ENCODE measurements around the gene PLPPR5.

Gene PLPPR5

DNA sequence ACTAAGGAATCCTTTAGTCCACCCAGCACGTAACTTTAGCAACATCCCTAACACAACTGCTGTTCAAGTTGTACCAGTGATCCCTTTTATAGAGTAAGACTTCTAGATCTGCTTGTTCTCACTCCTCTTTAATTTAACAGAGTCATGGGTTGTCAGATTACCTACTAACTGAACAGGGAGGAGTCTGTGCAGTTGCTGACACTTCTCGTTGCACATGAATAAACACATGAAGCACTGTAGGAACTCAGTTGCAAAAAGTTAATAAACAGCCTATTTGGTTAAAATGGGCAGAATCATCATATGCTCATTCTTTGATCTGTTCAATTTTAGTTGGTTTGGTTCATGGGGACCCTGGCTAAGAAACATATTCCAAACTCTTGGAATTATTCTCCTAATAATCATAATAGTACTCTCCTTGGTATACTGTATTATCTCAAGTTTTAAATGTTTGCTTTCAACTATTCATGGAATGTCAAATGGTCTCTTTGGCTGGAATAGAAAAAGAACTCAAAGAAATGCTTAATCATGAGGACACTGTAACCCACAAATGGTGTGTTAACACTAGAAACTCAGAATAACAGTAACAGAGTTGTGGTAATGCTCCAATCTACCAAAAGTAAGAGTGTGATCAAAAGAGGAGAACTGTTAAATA, 15.6 kb downstream of the PLPPR5 start:
- no peaks in the 10 kb centered on the region for H3K9me3 Mint-ChIP-seq
- no peaks in the 10 kb centered on the region for H3K36me3 Mint-ChIP-seq

DNA sequence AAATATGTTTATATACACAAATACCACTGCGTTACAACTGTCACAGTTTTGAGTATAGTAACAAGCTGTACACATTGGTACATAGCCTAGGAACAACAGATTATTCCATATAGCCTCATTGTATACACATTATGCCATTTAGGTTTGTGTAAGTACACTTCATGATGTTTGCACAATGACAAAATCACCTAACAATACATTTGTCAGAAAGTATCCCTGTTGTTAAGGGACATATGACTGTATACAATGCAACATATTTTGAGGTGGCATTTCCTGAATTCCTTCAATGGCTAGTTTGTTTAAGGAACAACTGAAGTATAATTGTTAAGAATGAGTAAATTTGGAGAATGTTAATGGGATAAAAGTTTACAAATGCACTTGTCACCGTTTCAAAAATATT, 19.0 kb downstream of the PLPPR5 start:
- Mint-ChIP-seq H3K4me3 (no peak overlapping the region), H3K36me3 (no peaks in the 10 kb centered on the region), H3K4me1 (no peaks in the 10 kb centered on the region), H3K9me3 (no peaks in the 10 kb centered on the region), H3K27ac (no peak overlapping the region)
- DNase-seq (ENCODE audit: low spot score in 2 of 2): no peak
- no peak for ATAC-seq

More for the DNA sequence above, 15.6 kb downstream of the PLPPR5 start:
- ATAC-seq (no peak), DNase-seq (ENCODE audit: low spot score in 2 of 2) (no peak)
- H3K4me3 Mint-ChIP-seq: no peak overlapping the region
- no peak overlapping the region for H3K27ac Mint-ChIP-seq
- peaks cover 6% of the 10 kb centered on the region for H3K4me1 Mint-ChIP-seq

DNA sequence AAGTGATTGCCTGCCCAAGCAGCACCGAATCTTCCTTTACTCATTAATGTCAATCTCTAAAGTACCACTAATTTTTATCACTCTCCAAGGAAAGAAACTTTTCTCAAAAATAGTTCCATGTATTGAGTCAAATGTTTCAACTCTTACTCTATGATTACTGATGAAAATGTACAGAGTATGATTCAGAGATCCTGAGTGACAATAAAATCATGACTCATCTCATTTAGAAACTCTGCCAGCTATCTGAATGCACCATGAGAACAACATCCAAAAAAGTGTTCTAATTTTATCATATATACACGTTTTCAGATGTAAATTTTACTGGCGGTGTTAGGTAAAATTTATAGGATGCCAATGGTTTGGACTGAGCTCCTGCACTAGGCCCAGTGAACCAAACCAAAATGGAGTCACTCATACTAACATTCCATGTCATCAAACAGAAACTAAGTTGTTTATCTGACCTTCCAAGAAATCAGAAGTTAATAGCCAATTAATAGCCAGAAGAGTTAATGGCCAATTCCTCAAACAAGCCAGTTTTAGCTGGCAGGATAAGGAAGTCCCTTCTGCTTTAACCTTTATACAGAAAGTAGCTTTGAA, 22.6 kb downstream of the PLPPR5 start:
- peak; percentile 68 for ATAC-seq
- H3K9me3 Mint-ChIP-seq: no peaks in the 10 kb centered on the region
- no peak overlapping the region for H3K27ac Mint-ChIP-seq
- H3K4me3 Mint-ChIP-seq: no peak overlapping the region
- H3K36me3 Mint-ChIP-seq: no peaks in the 10 kb centered on the region
- H3K4me1 Mint-ChIP-seq: no peaks in the 10 kb centered on the region
- DNase-seq (ENCODE audit: low spot score in 2 of 2): no peak

DNA sequence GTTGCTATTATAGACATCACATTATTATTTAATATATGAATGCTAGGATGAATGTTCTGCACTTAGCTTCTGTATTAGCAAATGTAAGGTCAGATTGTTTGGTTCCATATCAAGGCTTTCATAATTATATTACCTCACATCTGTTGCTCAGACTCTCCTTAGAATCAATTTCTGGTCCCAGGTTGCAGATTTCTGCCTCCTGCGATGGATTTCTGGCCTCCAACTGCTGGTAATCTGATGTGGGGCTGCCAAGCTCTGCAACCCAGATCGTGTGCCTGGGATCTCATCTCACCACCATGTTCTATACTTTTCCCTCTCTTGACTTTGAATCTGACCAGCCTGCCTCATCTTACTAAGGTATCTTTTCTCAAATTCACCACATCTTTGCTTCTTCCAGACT, 25.2 kb downstream of the PLPPR5 start:
- no peak overlapping the region for H3K4me3 Mint-ChIP-seq
- H3K36me3 Mint-ChIP-seq: no peaks in the 10 kb centered on the region
- H3K27ac Mint-ChIP-seq: no peak overlapping the region
- H3K4me1 Mint-ChIP-seq: no peaks in the 10 kb centered on the region
- H3K9me3 Mint-ChIP-seq: no peaks in the 10 kb centered on the region
- DNase-seq (ENCODE audit: low spot score in 2 of 2): no peak
- ATAC-seq: no peak

DNA sequence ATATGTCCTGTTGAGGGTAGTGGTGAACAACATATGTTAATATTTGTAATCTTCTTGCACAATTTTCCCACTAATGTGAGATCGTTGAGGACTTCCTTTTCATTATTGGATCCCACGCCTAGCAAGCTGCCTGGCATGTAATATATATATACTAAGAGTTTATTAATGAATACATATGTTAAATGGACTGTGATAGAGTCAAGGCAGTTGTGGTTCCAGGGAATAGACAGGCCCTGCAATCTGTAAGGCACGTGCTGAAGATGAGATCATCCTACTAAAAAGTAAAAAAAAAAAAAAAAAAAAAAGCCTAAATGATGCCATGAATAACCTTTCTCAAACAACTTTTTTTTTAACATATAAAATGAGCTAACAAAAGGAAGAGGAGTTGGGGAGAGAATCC, 28.9 kb downstream of the PLPPR5 start:
- DNase-seq (ENCODE audit: low spot score in 2 of 2) (no peak), ATAC-seq (no peak)
- Mint-ChIP-seq H3K9me3 (no peaks in the 10 kb centered on the region), H3K4me3 (no peak overlapping the region), H3K36me3 (no peaks in the 10 kb centered on the region), H3K4me1 (no peaks in the 10 kb centered on the region), H3K27ac (no peak overlapping the region)

DNA sequence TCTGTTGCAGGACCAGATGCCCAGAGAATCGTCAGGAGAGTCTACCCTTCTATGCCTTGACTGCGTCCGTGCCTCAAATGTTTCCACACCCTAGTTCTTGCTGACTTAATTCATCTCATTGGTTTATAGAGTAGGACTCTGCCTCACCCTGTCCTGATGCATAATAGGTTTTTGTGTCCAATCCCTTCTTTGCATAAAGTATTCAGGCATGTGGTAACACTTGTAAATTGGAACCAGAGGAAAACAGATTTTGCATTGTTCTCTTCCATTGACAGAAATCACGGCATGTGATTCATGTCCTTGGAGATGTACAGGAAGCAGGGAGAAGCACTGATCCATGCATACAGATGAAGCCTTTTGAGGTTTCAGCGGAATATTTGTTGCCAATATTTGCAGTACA, 29.5 kb downstream of the PLPPR5 start:
- no peak for DNase-seq (ENCODE audit: low spot score in 2 of 2)
- H3K27ac Mint-ChIP-seq: no peak overlapping the region
- H3K9me3 Mint-ChIP-seq: no peaks in the 10 kb centered on the region
- no peaks in the 10 kb centered on the region for H3K4me1 Mint-ChIP-seq
- no peak overlapping the region for H3K4me3 Mint-ChIP-seq
- H3K36me3 Mint-ChIP-seq: no peaks in the 10 kb centered on the region
- no peak for ATAC-seq

DNA sequence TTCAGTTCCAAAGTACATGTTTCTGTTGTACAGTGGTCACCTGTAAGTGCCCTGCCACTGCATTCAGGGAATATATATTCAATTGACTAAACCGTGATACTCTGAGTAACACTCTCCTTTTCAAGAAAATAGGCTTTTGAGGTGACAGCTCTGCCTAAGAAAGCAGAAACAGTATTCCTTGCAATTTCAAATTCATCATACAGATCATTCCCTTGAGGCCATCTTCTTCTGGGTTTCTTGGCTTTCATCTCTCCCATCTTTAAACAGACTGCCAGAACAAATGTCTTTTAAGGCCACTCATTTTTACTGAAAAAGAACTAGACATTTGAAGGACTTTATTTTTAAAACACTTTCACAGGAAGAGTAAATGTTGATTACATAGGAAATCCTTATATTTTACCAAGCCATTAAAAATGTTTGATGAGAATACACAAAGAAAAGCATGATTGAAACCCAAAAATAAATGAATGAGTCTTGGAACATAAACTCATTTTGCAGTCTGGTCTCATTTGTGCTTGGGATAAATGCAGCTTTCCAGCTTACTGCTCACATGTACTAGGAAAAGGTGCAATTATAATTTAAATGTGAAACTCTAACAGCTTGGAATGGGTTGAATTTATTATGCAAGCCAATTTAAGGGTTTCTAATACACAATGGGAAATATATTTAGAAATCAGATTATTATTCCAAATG, 34.7 kb downstream of the PLPPR5 start:
- no peaks in the 10 kb centered on the region for H3K36me3 Mint-ChIP-seq
- no peak overlapping the region for H3K27ac Mint-ChIP-seq
- no peak overlapping the region for H3K4me3 Mint-ChIP-seq
- DNase-seq (ENCODE audit: low spot score in 2 of 2): no peak
- no peaks in the 10 kb centered on the region for H3K4me1 Mint-ChIP-seq
- ATAC-seq: no peak
- H3K9me3 Mint-ChIP-seq: no peaks in the 10 kb centered on the region

DNA sequence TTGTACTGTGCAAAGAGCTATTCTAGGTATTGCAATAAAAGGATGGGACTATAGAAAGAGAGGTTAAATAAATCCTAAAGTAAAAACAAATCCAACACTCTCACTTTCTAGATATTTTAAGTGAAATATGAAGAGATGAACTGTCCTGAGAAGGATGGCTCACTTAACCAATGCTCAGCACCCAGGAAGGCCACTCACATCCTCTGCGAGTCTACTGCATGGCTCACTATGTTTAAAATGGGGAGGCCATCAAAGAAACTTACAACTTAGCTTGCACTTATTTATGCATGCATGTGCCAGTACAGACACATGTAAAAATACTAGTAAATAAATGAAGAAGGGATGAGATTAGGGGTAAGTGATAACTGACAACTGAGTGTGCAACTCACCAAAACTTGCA, 37.5 kb downstream of the PLPPR5 start:
- Mint-ChIP-seq H3K36me3 (no peaks in the 10 kb centered on the region), H3K4me3 (no peak overlapping the region), H3K27ac (no peak overlapping the region), H3K4me1 (no peaks in the 10 kb centered on the region), H3K9me3 (no peaks in the 10 kb centered on the region)
- DNase-seq (ENCODE audit: low spot score in 2 of 2) (no peak), ATAC-seq (no peak)

DNA sequence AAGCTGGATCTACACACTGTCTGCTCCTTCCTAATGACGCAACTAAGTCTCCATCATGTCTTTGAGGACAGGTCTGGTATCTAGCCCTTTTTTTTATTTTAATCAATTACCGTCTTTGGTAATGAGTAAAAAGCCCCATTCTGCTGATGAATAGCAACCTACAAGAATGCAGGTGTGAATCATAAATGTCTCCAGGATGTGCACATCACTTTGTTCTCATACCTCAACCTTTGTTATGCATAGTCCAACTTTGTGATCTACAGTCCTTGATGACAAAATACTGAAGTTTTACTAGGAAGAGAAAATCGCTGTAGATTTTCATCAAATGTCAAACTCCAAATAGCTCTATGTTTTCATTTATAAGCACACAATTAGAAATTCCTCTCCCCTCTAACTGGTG, 39.3 kb downstream of the PLPPR5 start:
- H3K9me3 Mint-ChIP-seq: no peaks in the 10 kb centered on the region
- no peak overlapping the region for H3K4me3 Mint-ChIP-seq
- peak; percentile 73 for ATAC-seq
- no peaks in the 10 kb centered on the region for H3K36me3 Mint-ChIP-seq
- H3K4me1 Mint-ChIP-seq: no peaks in the 10 kb centered on the region
- H3K27ac Mint-ChIP-seq: no peak overlapping the region
- no peak for DNase-seq (ENCODE audit: low spot score in 2 of 2)

DNA sequence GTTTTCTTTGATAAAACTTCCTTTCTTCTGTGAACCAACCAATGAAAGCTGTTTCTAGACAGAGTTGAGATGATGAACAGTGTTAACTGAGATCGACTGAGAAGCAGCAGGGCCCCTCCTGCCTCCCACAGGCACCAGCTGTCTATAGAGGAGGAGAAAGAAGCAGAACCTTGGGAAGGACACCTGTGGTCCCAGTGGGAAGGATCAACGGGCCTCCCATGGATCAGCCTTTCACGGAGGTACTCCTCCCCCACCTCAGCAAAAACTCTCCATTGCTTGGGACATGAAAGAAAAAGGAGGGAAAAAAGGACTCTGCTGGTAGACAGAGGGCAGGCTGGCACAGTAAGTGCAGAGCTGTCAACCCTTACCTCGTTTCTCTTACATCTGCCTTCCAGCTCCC, 40.5 kb downstream of the PLPPR5 start:
- no peak for ATAC-seq
- Mint-ChIP-seq H3K27ac (no peak overlapping the region), H3K9me3 (no peaks in the 10 kb centered on the region), H3K36me3 (no peaks in the 10 kb centered on the region), H3K4me3 (no peak overlapping the region), H3K4me1 (no peaks in the 10 kb centered on the region)
- DNase-seq (ENCODE audit: low spot score in 2 of 2): no peak

DNA sequence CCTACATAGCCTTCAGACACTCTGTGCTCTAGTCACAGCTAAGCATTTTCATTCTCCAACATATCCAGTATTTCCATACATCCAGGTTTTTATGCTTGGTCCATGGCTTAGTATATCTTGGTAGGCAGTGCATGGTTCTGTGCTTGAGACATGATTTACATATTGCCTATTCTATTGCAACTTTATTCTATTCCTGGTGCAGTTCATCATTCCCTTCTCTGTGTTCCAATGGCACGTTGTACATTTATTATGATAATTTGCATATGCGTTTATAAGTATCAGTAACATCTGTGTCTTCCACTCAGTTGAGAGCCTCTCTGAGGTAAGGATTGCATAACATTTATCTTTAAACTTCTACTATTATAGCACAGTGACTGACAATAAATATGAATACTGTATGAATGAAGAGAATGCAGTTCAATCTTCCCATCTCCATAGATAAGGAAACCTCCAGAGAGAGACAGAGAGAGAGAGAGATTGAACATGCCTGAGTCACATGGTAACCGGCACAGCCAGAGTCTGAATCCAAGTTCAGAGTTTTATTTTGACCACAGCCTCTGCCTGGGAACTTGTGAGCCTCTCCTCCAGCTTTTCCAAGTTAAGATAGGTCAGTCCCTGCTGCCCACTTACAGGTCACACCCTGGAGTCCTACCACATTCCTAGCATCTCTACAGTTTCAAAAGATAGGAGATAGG, 41.5 kb downstream of the PLPPR5 start:
- no peak overlapping the region for H3K4me3 Mint-ChIP-seq
- no peak overlapping the region for H3K27ac Mint-ChIP-seq
- H3K4me1 Mint-ChIP-seq: no peaks in the 10 kb centered on the region
- H3K36me3 Mint-ChIP-seq: no peaks in the 10 kb centered on the region
- H3K9me3 Mint-ChIP-seq: no peaks in the 10 kb centered on the region
- ATAC-seq: no peak
- no peak for DNase-seq (ENCODE audit: low spot score in 2 of 2)

DNA sequence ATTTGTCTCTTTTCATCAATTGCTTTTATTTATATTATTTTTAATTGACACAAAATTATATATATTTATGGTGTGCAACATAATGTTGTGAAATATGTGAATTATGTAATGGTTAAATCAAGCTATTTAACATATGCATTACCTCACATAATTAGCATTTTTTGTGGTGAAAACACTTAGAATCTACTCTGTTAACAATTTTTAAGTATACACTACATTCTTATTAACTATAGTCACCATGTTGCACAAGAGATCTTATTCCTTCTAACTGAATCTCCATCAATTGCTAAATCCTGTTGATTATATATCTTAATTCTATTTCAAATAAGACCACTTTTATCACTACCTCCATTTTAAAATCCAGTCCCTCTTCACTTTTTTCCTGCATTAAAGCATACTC, 42.5 kb downstream of the PLPPR5 start:
- H3K27ac Mint-ChIP-seq: no peak overlapping the region
- H3K9me3 Mint-ChIP-seq: no peaks in the 10 kb centered on the region
- no peak overlapping the region for H3K4me3 Mint-ChIP-seq
- no peaks in the 10 kb centered on the region for H3K4me1 Mint-ChIP-seq
- DNase-seq (ENCODE audit: low spot score in 2 of 2): no peak
- no peak for ATAC-seq
- H3K36me3 Mint-ChIP-seq: no peaks in the 10 kb centered on the region

DNA sequence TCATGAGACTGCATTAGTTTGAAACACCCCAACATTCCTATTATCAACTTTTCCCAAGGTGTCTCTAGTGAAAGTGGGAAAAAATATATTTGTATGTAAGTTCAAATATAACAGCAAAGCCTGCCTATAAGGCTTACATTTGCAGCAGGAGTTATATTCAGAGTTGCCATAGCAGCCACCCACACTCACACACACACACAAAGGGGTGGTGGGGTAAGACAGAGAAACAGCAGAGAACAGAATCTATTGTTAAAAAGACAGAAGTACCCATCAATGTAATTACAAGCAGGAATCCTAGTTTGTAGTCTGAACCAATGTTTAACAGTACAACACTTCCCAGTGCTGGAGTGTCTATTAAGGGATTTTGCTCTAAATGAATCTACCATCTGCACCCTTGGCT, 55.0 kb downstream of the PLPPR5 start:
- Mint-ChIP-seq H3K27ac (no peak overlapping the region), H3K4me3 (no peak overlapping the region), H3K4me1 (no peaks in the 10 kb centered on the region), H3K9me3 (no peaks in the 10 kb centered on the region), H3K36me3 (no peaks in the 10 kb centered on the region)
- DNase-seq (ENCODE audit: low spot score in 2 of 2) (no peak), ATAC-seq (no peak)

DNA sequence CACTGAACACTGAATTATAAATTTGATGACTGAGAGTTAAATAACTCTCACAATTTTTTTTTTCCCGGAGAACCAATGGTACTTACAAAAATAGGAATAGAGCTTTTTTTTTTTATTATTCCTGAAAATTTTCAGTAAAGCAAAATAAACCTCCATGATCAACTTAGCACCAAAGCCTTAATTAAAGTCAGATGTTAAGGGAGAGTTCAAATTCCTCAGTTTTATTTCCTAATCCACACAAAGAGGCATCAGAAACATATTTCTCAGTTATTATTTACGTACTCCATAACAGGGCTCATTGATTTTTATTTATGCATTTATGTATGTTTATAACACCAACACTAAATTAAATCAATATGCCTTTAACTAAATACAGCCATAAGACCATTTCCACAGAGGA, 55.5 kb downstream of the PLPPR5 start:
- Mint-ChIP-seq H3K36me3 (no peaks in the 10 kb centered on the region), H3K4me3 (no peak overlapping the region), H3K9me3 (no peaks in the 10 kb centered on the region), H3K27ac (no peak overlapping the region), H3K4me1 (no peaks in the 10 kb centered on the region)
- no peak for DNase-seq (ENCODE audit: low spot score in 2 of 2)
- no peak for ATAC-seq

DNA sequence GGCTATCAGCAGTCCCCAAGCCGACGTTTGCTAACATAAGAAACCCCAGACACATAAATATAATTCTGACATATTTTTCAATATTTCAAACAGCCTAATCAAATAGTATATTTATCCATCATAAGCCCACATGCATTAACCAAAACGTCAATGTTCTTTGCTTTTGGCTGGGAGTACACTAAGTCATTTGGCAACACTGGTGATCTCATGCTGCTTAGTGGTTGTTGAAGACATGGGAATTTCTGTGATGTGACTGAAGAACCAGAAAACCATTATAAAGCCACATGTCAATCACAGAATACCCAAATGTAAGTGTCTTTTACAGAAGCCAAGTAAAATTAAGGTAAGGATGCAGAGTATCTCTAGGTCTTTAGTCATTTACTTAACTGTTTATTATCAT, 57.6 kb downstream of the PLPPR5 start:
- Mint-ChIP-seq H3K36me3 (no peaks in the 10 kb centered on the region), H3K27ac (no peak overlapping the region), H3K4me1 (no peaks in the 10 kb centered on the region), H3K4me3 (no peak overlapping the region), H3K9me3 (no peaks in the 10 kb centered on the region)
- ATAC-seq (no peak), DNase-seq (ENCODE audit: low spot score in 2 of 2) (no peak)

DNA sequence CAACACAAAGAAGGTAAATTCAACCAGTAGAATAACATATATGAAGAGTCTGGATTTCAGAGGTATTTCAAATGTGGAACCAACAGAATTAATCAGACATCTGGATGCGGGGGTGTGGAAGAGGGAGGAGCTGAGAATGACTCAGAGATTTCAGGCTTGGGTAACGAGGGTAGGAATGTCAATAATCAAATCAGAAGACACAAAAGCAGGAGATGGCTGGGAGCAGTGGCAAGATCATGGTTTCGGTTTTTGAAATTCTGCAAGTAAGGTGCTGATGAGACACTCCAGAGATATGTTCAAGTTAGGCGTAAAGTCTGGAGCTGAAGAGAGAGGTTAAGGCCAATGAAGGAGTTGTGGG, 64.0 kb downstream of the PLPPR5 start:
- no peak for ATAC-seq
- Mint-ChIP-seq H3K27ac (no peak overlapping the region), H3K9me3 (no peaks in the 10 kb centered on the region), H3K36me3 (no peaks in the 10 kb centered on the region), H3K4me3 (no peak overlapping the region), H3K4me1 (peaks cover 10% of the 10 kb centered on the region)
- DNase-seq (ENCODE audit: low spot score in 2 of 2): no peak
